OCI-LY7 (cell line): Measurements from ENCODE around the gene LTBP2. TPM values are rescaled to one million over a fixed set of nuclear protein-coding genes. Genes with fewer than 3 reads are reported as not detected.

ENCODE experiments used
- BruUV-seq: library from RNA; stranded (reverse); fragments of 400-500 nt; replicated peaks from 2 replicates; lab custom pipeline; 2021; lab: Mats Ljungman, UMichigan
- CTCF ChIA-PET: fragments of 300-600 bp; sonication (Branson Sonifier 250); formaldehyde crosslinking; loops from one replicate; lab custom pipeline; 2022; ENCODE audit warnings: antibody characterized with exemption; ENCODE audit not compliant: unreplicated experiment; lab: Charles Lee
- POLR2A ChIA-PET: fragments of 300-600 bp; sonication (Branson Sonifier 250); formaldehyde crosslinking; loops from one replicate; lab custom pipeline; 2022; ENCODE audit warnings: antibody characterized with exemption; lab: Charles Lee
- DNase-seq: peaks from one replicate; pipeline ENCODE4 v3.0.0-alpha.2; 2015; ENCODE audit warnings: low spot score
- H2AFZ ChIP-seq: fragments of 200-600 bp; sonication (generic), shearing (Covaris generic); 2 replicates; pipeline ENCODE4 v1.6.1; 2014; ENCODE audit warnings: mild to moderate bottlenecking, antibody characterized with exemption, low read length, moderate library complexity
- H3K27ac ChIP-seq: fragments of 200-600 bp; sonication (generic); 2 replicates; pipeline ENCODE4 v1.5.1; 2014; ENCODE audit warnings: mixed run types, low read depth, mild to moderate bottlenecking, moderate library complexity, low read length, inconsistent platforms; ENCODE audit not compliant: poor library complexity, severe bottlenecking
- H3K36me3 ChIP-seq: fragments of 200-600 bp; sonication (generic); 2 replicates; pipeline ENCODE4 v1.6.1; 2014; ENCODE audit warnings: mild to moderate bottlenecking, antibody characterized with exemption, low read length, moderate library complexity, mixed read lengths; ENCODE audit not compliant: insufficient read depth
- H3K4me1 ChIP-seq: fragments of 200-600 bp; sonication (generic); 2 replicates; pipeline ENCODE4 v1.5.1; 2014; ENCODE audit warnings: mild to moderate bottlenecking, low read length; ENCODE audit not compliant: insufficient read depth, poor library complexity, severe bottlenecking
- H3K4me2 ChIP-seq: fragments of 200-600 bp; sonication (generic); 2 replicates; pipeline ENCODE4 v1.6.1; 2014; ENCODE audit warnings: mild to moderate bottlenecking, low read length
- H3K4me3 ChIP-seq: fragments of 200-600 bp; sonication (generic); 2 replicates; pipeline ENCODE4 v1.5.1; 2014; ENCODE audit warnings: mild to moderate bottlenecking, low read depth, low read length; ENCODE audit not compliant: poor library complexity, severe bottlenecking
- H3K79me2 ChIP-seq: fragments of 200-600 bp; sonication (generic); 2 replicates; pipeline ENCODE4 v1.6.1; 2016; ENCODE audit warnings: low read depth, mild to moderate bottlenecking, low read length, moderate library complexity, mixed read lengths; ENCODE audit not compliant: insufficient read depth
- H3K9me2 ChIP-seq: fragments of 200-600 bp; sonication (generic); 2 replicates; pipeline ENCODE4 v1.6.1; 2016; ENCODE audit warnings: mild to moderate bottlenecking, low read length, mixed read lengths; ENCODE audit not compliant: insufficient read depth
- H3K9me3 ChIP-seq: fragments of 200-600 bp; sonication (generic); 2 replicates; pipeline ENCODE4 v1.6.1; 2014; ENCODE audit warnings: mild to moderate bottlenecking, mixed run types, low read length, mixed read lengths
- H4K20me1 ChIP-seq: fragments of 200-600 bp; sonication (generic); 2 replicates; pipeline ENCODE4 v1.6.1; 2014; ENCODE audit warnings: mild to moderate bottlenecking, antibody characterized with exemption, low read length, moderate library complexity, mixed read lengths; ENCODE audit not compliant: insufficient read depth
- EZH2phosphoT487 ChIP-seq: fragments of 200-600 bp; sonication (generic); IDR thresholded peaks from 2 replicates; pipeline ENCODE4 v1.6.1; 2018; ENCODE audit warnings: low read depth, borderline replicate concordance, mild to moderate bottlenecking, mixed run types, antibody characterized with exemption, low read length, moderate library complexity, mixed read lengths
- intact Hi-C: fragments of 100-400 bp; cut with micrococcal nuclease; formaldehyde crosslinking; loops from one replicate; pipeline ENCODE4 v1.10.0; 2022; ENCODE audit not compliant: unreplicated experiment
- total RNA-seq, 2 experiments: library from RNA; depleted of rRNA in 1 of 2; stranded (reverse); fragments of >200 nt in 1 of 2; shearing (Covaris generic) in 1 of 2; gene quantifications; 2 replicates each; pipeline ENCODE4 v1.2.3, GENCODE V29; 2014 to 2022
- TF ChIP-seq, protein P1 (sequence below): fragments of 200-600 bp; sonication (generic); conservative IDR thresholded peaks from 2 replicates; pipeline ENCODE4 v1.5.1; 2014; ENCODE audit warnings: mild to moderate bottlenecking, antibody characterized with exemption, low read length, moderate library complexity, mixed read lengths

LTBP2 gene
- total RNA-seq, 2 experiments from 2014 or later, result 0.15 to 0.25 TPM

DNA sequence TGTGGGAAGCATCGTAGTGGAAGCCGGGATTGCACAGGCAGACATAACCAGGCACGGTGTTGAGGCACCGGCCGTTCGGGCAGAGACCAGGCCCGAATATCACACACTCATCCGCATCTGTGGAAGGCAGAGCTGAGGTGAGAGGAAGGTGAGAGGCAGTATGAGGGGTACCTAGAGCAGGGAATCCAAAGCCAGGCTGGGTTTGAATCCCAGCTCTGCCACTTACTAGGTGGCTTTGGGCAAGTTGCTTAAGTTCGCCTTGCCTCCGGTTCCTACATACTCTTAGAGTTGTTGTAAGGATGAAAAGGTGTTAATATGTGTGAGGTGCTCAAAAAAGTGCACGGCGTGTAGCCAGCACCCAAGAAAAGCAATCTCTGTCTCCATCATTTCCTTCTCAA is 108.1 kb downstream of the LTBP2 start:
- no TSS peak for BruUV-seq
- intact Hi-C loops, result loop anchor here (5.0 kb wide), 1 partner anchor 103 kb away; no protein-coding TSS in a partner anchor
- H3K4me3 ChIP-seq, result no peak overlapping the region
- POLR2A ChIA-PET, result interaction anchor here (1.1 kb wide), 1 partner anchor 9 kb away, joined by 3 read pairs; no protein-coding TSS in a partner anchor
- H3K36me3 ChIP-seq, result no peaks in the 10 kb centered on the region
- H4K20me1 ChIP-seq, result no peaks in the 10 kb centered on the region
- H3K4me2 ChIP-seq, result no peak overlapping the region
- no peaks in the 10 kb centered on the region for H3K79me2 ChIP-seq
- H3K9me3 ChIP-seq, result no peaks in the 10 kb centered on the region
- no peaks in the 10 kb centered on the region for H3K9me2 ChIP-seq
- CTCF ChIA-PET, result no interaction called here
- peaks cover 9% of the 10 kb centered on the region for H3K4me1 ChIP-seq
- H3K27ac ChIP-seq, result no peak overlapping the region
- no peak for DNase-seq
- no peak overlapping the region for H2AFZ ChIP-seq
- no peak for TF ChIP-seq EZH2phosphoT487
- TF ChIP-seq, protein P1, sequence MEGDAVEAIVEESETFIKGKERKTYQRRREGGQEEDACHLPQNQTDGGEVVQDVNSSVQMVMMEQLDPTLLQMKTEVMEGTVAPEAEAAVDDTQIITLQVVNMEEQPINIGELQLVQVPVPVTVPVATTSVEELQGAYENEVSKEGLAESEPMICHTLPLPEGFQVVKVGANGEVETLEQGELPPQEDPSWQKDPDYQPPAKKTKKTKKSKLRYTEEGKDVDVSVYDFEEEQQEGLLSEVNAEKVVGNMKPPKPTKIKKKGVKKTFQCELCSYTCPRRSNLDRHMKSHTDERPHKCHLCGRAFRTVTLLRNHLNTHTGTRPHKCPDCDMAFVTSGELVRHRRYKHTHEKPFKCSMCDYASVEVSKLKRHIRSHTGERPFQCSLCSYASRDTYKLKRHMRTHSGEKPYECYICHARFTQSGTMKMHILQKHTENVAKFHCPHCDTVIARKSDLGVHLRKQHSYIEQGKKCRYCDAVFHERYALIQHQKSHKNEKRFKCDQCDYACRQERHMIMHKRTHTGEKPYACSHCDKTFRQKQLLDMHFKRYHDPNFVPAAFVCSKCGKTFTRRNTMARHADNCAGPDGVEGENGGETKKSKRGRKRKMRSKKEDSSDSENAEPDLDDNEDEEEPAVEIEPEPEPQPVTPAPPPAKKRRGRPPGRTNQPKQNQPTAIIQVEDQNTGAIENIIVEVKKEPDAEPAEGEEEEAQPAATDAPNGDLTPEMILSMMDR, result no peak

GRCh38 chr14:74503291-74503937 is 108.6 kb downstream of the LTBP2 start:
- BruUV-seq, result no TSS peak
- POLR2A ChIA-PET, result interaction anchor here (1.1 kb wide), 1 partner anchor 8 kb away, joined by 3 read pairs; no protein-coding TSS in a partner anchor
- no peak overlapping the region for H3K4me2 ChIP-seq
- no peaks in the 10 kb centered on the region for H3K9me2 ChIP-seq
- H4K20me1 ChIP-seq, result no peaks in the 10 kb centered on the region
- H3K36me3 ChIP-seq, result no peaks in the 10 kb centered on the region
- no peaks in the 10 kb centered on the region for H3K9me3 ChIP-seq
- H3K79me2 ChIP-seq, result no peaks in the 10 kb centered on the region
- no peak overlapping the region for H2AFZ ChIP-seq
- H3K4me1 ChIP-seq, result peaks cover 9% of the 10 kb centered on the region
- TF ChIP-seq, protein P1, result no peak
- no peak for TF ChIP-seq EZH2phosphoT487
- intact Hi-C loops, result loop anchor here (5.0 kb wide), 1 partner anchor 104 kb away; no protein-coding TSS in a partner anchor
- no peak overlapping the region for H3K27ac ChIP-seq
- DNase-seq, result no peak
- CTCF ChIA-PET, result no interaction called here
- H3K4me3 ChIP-seq, result no peak overlapping the region
